ENCODE data around the gene VPS13D.

Gene VPS13D

DNA sequence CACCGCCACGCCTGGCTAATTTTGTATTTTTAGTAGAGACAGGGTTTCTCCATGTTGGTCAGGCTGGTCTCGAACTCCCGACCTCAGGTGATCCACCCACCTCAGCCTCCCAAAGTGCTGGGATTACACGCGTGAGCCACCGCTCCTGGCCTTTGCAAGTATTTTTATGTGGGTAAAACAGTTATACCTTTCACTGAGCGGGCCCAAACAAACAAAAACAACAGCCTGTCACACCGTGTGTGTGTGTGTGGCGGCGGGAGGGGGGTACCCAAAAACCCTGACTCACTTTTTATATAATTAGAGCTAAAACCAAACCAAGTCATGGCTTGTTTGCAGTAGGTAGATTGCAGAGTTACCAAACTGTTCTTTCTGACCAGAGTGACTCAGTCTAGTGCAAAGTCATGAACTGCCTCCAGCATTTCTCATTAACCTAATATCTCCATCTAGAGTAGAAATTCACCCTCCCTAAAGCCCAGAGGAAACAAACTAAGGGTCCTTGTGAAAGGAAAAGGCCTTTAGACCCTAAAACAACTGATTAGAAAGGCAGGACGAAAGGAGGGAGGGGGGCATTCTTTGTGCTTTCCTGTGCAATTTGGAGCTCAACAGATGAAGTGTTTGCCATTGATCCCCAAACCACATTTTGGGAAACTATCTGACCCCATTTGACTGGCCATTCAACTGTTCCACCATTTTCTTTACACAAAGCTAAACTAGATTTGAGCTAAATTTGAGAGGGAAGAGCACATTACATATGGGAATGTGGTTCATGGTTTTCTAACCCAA, 207.2 kb downstream of the VPS13D start:
- DNase-seq (ENCODE audit: low read depth, low spot score), result peak; percentile 79
- in situ Hi-C loops (cut with HindIII; ENCODE audit: low sequenced_read_pairs), result no loop called here
- no peak overlapping the region for H3K4me3 ChIP-seq (ENCODE audit: low read depth, low read length)
- TF ChIP-seq, protein P1, sequence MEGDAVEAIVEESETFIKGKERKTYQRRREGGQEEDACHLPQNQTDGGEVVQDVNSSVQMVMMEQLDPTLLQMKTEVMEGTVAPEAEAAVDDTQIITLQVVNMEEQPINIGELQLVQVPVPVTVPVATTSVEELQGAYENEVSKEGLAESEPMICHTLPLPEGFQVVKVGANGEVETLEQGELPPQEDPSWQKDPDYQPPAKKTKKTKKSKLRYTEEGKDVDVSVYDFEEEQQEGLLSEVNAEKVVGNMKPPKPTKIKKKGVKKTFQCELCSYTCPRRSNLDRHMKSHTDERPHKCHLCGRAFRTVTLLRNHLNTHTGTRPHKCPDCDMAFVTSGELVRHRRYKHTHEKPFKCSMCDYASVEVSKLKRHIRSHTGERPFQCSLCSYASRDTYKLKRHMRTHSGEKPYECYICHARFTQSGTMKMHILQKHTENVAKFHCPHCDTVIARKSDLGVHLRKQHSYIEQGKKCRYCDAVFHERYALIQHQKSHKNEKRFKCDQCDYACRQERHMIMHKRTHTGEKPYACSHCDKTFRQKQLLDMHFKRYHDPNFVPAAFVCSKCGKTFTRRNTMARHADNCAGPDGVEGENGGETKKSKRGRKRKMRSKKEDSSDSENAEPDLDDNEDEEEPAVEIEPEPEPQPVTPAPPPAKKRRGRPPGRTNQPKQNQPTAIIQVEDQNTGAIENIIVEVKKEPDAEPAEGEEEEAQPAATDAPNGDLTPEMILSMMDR (IDR thresholded peaks at IDR 0.05; ENCODE audit: low read depth, low read length), result no peak

DNA sequence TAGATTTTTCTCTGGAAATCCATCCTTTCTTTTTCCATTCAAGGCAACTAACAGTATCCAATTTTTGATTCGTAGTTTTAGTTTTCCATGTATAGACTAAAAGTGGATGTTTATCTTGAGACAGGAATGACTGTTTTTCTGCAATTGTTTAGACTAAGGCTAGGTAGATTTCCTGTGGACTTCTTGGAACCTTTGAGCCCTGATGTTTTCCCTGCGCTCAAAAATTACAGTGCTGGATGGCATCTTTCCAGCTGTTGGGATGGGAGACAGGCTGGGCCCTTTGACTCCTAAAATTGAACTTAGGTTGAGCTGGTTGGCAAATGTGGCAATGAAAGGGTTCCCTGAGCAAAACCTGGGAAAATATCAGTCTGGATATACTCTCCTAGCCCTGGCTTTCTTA, 207.8 kb downstream of the VPS13D start:
- DNase-seq (ENCODE audit: low read depth, low spot score), result no peak
- no peak overlapping the region for H3K4me3 ChIP-seq (ENCODE audit: low read depth, low read length)
- in situ Hi-C loops (cut with HindIII; ENCODE audit: low sequenced_read_pairs), result no loop called here
- TF ChIP-seq, protein P1 (IDR thresholded peaks at IDR 0.05; ENCODE audit: low read depth, low read length), result no peak

DNA sequence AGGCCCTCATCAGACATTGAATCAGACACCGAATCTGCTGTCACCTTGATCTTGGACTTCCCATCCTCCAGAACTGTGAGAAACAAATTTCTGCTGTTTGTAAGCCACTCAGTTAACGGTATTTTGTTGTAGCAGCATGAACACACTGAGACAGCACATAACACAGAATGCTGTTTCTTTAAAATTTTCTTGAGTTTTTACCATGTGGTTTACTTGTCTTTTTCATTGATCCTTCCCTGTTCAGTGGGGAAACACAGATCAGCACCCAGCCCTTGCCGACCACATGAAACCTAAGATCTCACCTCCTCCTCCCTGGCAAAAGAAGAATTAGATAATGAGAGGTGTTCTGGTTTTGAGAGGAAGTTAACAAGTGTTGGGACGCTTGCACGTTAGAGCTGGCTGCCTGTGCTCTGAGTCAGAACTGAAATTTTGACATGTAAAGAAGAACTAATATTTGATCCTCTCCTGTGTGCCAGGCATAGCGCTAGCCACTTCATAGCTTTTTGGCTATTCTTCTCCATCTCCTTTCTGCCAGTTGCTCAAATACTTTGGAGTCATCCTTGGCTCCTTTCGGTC, 208.6 kb downstream of the VPS13D start:
- TF ChIP-seq, protein P1 (IDR thresholded peaks at IDR 0.05; ENCODE audit: low read depth, low read length), result no peak
- in situ Hi-C loops (cut with HindIII; ENCODE audit: low sequenced_read_pairs), result no loop called here
- DNase-seq (ENCODE audit: low read depth, low spot score), result no peak
- H3K4me3 ChIP-seq (ENCODE audit: low read depth, low read length), result no peak overlapping the region

GRCh38 chr1:12439073-12439472, 209.2 kb downstream of the VPS13D start:
- no peak for DNase-seq (ENCODE audit: low read depth, low spot score)
- TF ChIP-seq, protein P1 (IDR thresholded peaks at IDR 0.05; ENCODE audit: low read depth, low read length), result no peak
- H3K4me3 ChIP-seq (ENCODE audit: low read depth, low read length), result no peak overlapping the region
- in situ Hi-C loops (cut with HindIII; ENCODE audit: low sequenced_read_pairs), result no loop called here

DNA sequence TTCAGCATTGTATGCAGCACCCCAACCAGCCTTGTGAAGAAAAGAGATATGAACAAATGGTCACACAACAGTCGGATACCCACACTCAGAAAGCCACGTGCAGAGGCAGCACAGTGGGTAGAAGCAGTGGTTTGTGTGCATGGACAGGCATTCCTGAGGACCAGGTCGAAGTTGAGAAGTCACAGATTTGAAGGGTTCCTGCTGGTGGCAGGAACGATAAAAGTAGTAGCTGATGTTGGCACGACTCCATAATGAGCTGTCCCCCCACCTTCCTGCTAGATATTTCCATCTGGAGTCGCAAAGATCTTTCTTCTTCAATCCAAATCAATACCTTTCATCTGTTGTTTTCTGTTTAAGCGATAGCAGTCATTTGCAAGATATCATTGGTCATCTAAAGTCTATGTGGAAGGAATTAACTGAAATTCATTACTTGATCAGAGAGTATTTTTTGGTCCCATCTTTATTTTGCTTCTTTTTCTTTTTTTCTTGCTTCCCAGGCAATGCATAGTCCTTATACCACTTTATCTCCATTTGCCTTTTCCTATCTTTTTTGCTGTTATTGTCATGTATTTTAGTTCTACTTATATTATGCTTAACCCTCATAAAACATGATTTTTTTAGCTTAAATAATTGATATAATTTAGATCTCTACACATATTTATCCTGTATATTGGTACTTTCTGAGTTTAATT, 211.7 kb downstream of the VPS13D start:
- TF ChIP-seq, protein P1 (IDR thresholded peaks at IDR 0.05; ENCODE audit: low read depth, low read length), result no peak
- no peak for DNase-seq (ENCODE audit: low read depth, low spot score)
- in situ Hi-C loops (cut with HindIII; ENCODE audit: low sequenced_read_pairs), result no loop called here
- H3K4me3 ChIP-seq (ENCODE audit: low read depth, low read length), result no peak overlapping the region

GRCh38 chr1:12442217-12442616, 212.4 kb downstream of the VPS13D start:
- in situ Hi-C loops (cut with HindIII; ENCODE audit: low sequenced_read_pairs), result no loop called here
- H3K4me3 ChIP-seq (ENCODE audit: low read depth, low read length), result no peak overlapping the region
- no peak for DNase-seq (ENCODE audit: low read depth, low spot score)
- TF ChIP-seq, protein P1 (IDR thresholded peaks at IDR 0.05; ENCODE audit: low read depth, low read length), result no peak
